Liver (tissue), 9 donors: ENCODE measurements around the gene C16orf89. TPM values are rescaled to one million over a fixed set of nuclear protein-coding genes. Genes with fewer than 3 reads are reported as not detected.

ENCODE experiments used
- DNase-seq: peaks from one replicate; pipeline ENCODE4 v3.0.0-alpha.2; 2017; ENCODE audit warnings: low spot score
- H3K27ac ChIP-seq, 2 donors: one replicate each; pipeline ENCODE4 v1.7.0; 2013; ENCODE audit warnings: inconsistent platforms in 2 of 2, low read length in 2 of 2, control low read depth in 1 of 2, low read depth in 1 of 2, mild to moderate bottlenecking in 1 of 2
- H3K27me3 ChIP-seq, 4 donors: one replicate each; pipeline versions ENCODE4 v1.6.1 to v1.7.0; 2013; ENCODE audit warnings: low read length in 3 of 4, inconsistent platforms in 1 of 4, mild to moderate bottlenecking in 1 of 4, moderate library complexity in 1 of 4; ENCODE audit not compliant: control insufficient read depth in 4 of 4, insufficient read depth in 4 of 4
- H3K36me3 ChIP-seq, 4 donors: one replicate each; pipeline versions ENCODE4 v1.6.1 to v1.7.0; 2013; ENCODE audit warnings: low read length in 3 of 4, mild to moderate bottlenecking in 3 of 4, low read depth in 1 of 4, moderate library complexity in 1 of 4; ENCODE audit not compliant: control insufficient read depth in 4 of 4, insufficient read depth in 3 of 4
- H3K4me1 ChIP-seq, 4 donors: one replicate each; pipeline versions ENCODE4 v1.6.1 to v1.7.0; 2013; ENCODE audit warnings: low read length in 3 of 4, mild to moderate bottlenecking in 3 of 4, moderate library complexity in 1 of 4; ENCODE audit not compliant: control insufficient read depth in 4 of 4, insufficient read depth in 4 of 4
- H3K4me3 ChIP-seq, 3 donors: one replicate each; pipeline versions ENCODE4 v1.6.1 to v1.7.0; 2013; ENCODE audit warnings: low read length in 3 of 3, control low read depth in 1 of 3, low read depth in 1 of 3, mild to moderate bottlenecking in 1 of 3
- H3K9ac ChIP-seq, 2 donors: one replicate each; pipeline ENCODE4 v1.7.0; 2013; ENCODE audit warnings: low read length in 2 of 2, mild to moderate bottlenecking in 2 of 2, moderate library complexity in 2 of 2, control low read depth in 1 of 2, low read depth in 1 of 2
- H3K9me3 ChIP-seq, 4 donors: one replicate each; pipeline versions ENCODE4 v1.6.1 to v1.7.0; 2013; ENCODE audit warnings: low read length in 3 of 4; ENCODE audit not compliant: control insufficient read depth in 4 of 4
- EGR1 ChIP-seq, 2 donors: IDR thresholded peaks; 2 replicates each; pipeline ENCODE4 v1.6.1; 2016 to 2018; ENCODE audit warnings: antibody characterized with exemption in 2 of 2, low read depth in 2 of 2
- FOXA1 ChIP-seq: IDR thresholded peaks from 2 replicates; pipeline ENCODE4 v1.6.1; 2016; ENCODE audit warnings: antibody characterized with exemption
- FOXA2 ChIP-seq: IDR thresholded peaks from 2 replicates; pipeline ENCODE4 v1.6.1; 2016; ENCODE audit warnings: antibody characterized with exemption
- GABPA ChIP-seq, 2 donors: IDR thresholded peaks in 1 of 2; conservative IDR thresholded peaks in 1 of 2; 2 replicates each; pipeline ENCODE4 v1.6.1; 2016; ENCODE audit warnings: antibody characterized with exemption in 2 of 2, mild to moderate bottlenecking in 1 of 2, moderate library complexity in 1 of 2
- HNF4A ChIP-seq, 2 donors: conservative IDR thresholded peaks; 2 replicates each; pipeline ENCODE4 v1.6.1; 2016; ENCODE audit warnings: antibody characterized with exemption in 2 of 2, mild to moderate bottlenecking in 2 of 2
- HNF4G ChIP-seq: IDR thresholded peaks from 2 replicates; pipeline ENCODE4 v1.6.1; 2016; ENCODE audit warnings: antibody characterized with exemption
- JUND ChIP-seq, 2 donors: IDR thresholded peaks; 2 replicates each; pipeline ENCODE4 v1.6.1; 2016; ENCODE audit warnings: antibody characterized with exemption in 2 of 2
- NR2F2 ChIP-seq: IDR thresholded peaks from 2 replicates; pipeline ENCODE4 v1.6.1; 2016; ENCODE audit warnings: antibody characterized with exemption
- RAD21 ChIP-seq, 2 donors: IDR thresholded peaks; 2 replicates each; pipeline ENCODE4 v1.6.1; 2016; ENCODE audit warnings: antibody characterized with exemption in 2 of 2, mild to moderate bottlenecking in 2 of 2
- RXRA ChIP-seq, 2 donors: IDR thresholded peaks; 2 replicates each; pipeline ENCODE4 v1.6.1; 2017 to 2018; ENCODE audit warnings: antibody characterized with exemption in 2 of 2, mild to moderate bottlenecking in 1 of 2
- SP1 ChIP-seq: IDR thresholded peaks from 2 replicates; pipeline ENCODE4 v1.6.1; 2018; ENCODE audit warnings: antibody characterized with exemption, mild to moderate bottlenecking
- TAF1 ChIP-seq: conservative IDR thresholded peaks from 2 replicates; pipeline ENCODE4 v1.6.1; 2016; ENCODE audit warnings: antibody characterized with exemption, mild to moderate bottlenecking
- YY1 ChIP-seq: IDR thresholded peaks from 2 replicates; pipeline ENCODE4 v1.6.1; 2016; ENCODE audit warnings: antibody characterized with exemption, mild to moderate bottlenecking
- WGBS: extraction: QIAGEN DNeasy Blood & Tissue Kit; methylation state at CpG from one replicate; pipeline ENCODE4 v1.1.7; 2013; 5-methylcytosine and 5-hydroxymethylcytosine counted together
- polyA plus RNA-seq, 2 donors: library from polyadenylated mRNA; stranded (reverse) in 1 of 2; unstranded in 1 of 2; fragments of 200-250 nt in 1 of 2; fragments of >200 nt in 1 of 2; fragmentation: Nextera tagmentation in 1 of 2; extraction: Ambion mirVana in 1 of 2; gene quantifications; one replicate each; pipeline versions ENCODE4 v1.2.1 to v1.2.3, GENCODE V29; 2013 to 2015
- total RNA-seq, 2 donors: library from RNA; depleted of rRNA; stranded (reverse); fragments of >200 nt; gene quantifications; one replicate each; pipeline ENCODE4 v1.2.3, GENCODE V29; 2014
- TF ChIP-seq, protein P1 (sequence below): IDR thresholded peaks from 2 replicates; pipeline ENCODE4 v1.6.1; 2016; ENCODE audit warnings: antibody characterized with exemption, mild to moderate bottlenecking
- TF ChIP-seq, protein P2 (sequence below): fragments of 150-350 bp; IDR thresholded peaks from 2 replicates; pipeline ENCODE4 v1.5.1; 2017; ENCODE audit warnings: improper control_type of control experiment, low read depth, low read length; ENCODE audit not compliant: missing input control
- TF ChIP-seq, protein P3 (sequence below): IDR thresholded peaks from 2 replicates; pipeline ENCODE4 v1.6.1; 2016; ENCODE audit warnings: antibody characterized with exemption
- TF ChIP-seq, protein P4 (sequence below): IDR thresholded peaks from 2 replicates; pipeline ENCODE4 v1.6.1; 2016; ENCODE audit warnings: antibody characterized with exemption
- TF ChIP-seq, protein P5 (sequence below): IDR thresholded peaks from 2 replicates; pipeline ENCODE4 v1.6.1; 2016; ENCODE audit warnings: antibody characterized with exemption
- donor health status: healthy.
- donor health status: healthy.
- donor health status: healthy.
- donor health status: healthy.
- donor health status: healthy.

Gene C16orf89
- total and polyA plus RNA-seq, 4 donors = 0.25 to 0.61 TPM; not detected in 2

DNA sequence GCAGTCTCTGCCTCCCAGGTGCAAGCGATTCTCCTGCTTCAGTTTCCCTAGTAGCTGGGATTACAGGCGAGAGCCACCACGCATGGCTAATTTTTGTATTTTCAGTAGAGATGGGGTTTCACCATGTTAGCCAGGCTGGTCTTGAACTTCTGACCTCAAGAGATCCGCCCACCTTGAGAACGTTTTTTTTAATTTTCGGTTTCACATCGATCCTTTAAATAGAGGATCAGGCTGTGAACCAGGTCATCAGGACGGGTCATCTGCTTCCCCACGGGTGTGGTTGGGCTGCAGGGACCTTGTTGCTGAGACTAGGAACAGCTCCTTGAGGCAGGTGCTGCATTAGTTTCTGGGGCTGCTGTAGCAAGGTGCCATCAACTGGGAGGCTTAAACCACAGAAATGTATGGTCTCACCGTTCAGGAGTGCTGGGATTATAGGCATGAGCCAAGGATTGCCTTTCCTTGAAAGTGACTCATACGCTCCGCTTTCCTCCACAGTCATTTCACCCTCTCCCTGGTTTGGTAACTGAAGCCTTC, 24.1 kb downstream of the C16orf89 start:
- Histone ChIP-seq H3K27me3 (no peaks in the 10 kb centered on the region), H3K9ac (no peak overlapping the region), H3K27ac (no peak overlapping the region), H3K4me3 (no peak overlapping the region), H3K4me1 (no peaks in the 10 kb centered on the region), H3K36me3 (no peaks in the 10 kb centered on the region), H3K9me3 (no peaks in the 10 kb centered on the region)
- DNase-seq = no peak
- 79% methylated on average over 12 of the region's 12 CpGs for WGBS
- TF ChIP-seq HNF4G (no peak), FOXA2 (no peak), JUND (IDR thresholded peaks at IDR 0.05) (no peak), NR2F2 (no peak), RXRA (IDR thresholded peaks at IDR 0.05) (no peak), HNF4A (conservative IDR thresholded peaks at IDR 0.05) (no peak), GABPA (IDR thresholded peaks at IDR 0.05 in 1 of 2, conservative IDR thresholded peaks at IDR 0.05 in 1 of 2) (no peak), FOXA1 (no peak), RAD21 (IDR thresholded peaks at IDR 0.05) (no peak), TAF1 (no peak), SP1 (no peak), YY1 (no peak), EGR1 (IDR thresholded peaks at IDR 0.05; ENCODE audit: low read depth in 2 of 2) (no peak)
- TF ChIP-seq, protein P1, sequence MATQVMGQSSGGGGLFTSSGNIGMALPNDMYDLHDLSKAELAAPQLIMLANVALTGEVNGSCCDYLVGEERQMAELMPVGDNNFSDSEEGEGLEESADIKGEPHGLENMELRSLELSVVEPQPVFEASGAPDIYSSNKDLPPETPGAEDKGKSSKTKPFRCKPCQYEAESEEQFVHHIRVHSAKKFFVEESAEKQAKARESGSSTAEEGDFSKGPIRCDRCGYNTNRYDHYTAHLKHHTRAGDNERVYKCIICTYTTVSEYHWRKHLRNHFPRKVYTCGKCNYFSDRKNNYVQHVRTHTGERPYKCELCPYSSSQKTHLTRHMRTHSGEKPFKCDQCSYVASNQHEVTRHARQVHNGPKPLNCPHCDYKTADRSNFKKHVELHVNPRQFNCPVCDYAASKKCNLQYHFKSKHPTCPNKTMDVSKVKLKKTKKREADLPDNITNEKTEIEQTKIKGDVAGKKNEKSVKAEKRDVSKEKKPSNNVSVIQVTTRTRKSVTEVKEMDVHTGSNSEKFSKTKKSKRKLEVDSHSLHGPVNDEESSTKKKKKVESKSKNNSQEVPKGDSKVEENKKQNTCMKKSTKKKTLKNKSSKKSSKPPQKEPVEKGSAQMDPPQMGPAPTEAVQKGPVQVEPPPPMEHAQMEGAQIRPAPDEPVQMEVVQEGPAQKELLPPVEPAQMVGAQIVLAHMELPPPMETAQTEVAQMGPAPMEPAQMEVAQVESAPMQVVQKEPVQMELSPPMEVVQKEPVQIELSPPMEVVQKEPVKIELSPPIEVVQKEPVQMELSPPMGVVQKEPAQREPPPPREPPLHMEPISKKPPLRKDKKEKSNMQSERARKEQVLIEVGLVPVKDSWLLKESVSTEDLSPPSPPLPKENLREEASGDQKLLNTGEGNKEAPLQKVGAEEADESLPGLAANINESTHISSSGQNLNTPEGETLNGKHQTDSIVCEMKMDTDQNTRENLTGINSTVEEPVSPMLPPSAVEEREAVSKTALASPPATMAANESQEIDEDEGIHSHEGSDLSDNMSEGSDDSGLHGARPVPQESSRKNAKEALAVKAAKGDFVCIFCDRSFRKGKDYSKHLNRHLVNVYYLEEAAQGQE = no peak
- TF ChIP-seq, protein P2, sequence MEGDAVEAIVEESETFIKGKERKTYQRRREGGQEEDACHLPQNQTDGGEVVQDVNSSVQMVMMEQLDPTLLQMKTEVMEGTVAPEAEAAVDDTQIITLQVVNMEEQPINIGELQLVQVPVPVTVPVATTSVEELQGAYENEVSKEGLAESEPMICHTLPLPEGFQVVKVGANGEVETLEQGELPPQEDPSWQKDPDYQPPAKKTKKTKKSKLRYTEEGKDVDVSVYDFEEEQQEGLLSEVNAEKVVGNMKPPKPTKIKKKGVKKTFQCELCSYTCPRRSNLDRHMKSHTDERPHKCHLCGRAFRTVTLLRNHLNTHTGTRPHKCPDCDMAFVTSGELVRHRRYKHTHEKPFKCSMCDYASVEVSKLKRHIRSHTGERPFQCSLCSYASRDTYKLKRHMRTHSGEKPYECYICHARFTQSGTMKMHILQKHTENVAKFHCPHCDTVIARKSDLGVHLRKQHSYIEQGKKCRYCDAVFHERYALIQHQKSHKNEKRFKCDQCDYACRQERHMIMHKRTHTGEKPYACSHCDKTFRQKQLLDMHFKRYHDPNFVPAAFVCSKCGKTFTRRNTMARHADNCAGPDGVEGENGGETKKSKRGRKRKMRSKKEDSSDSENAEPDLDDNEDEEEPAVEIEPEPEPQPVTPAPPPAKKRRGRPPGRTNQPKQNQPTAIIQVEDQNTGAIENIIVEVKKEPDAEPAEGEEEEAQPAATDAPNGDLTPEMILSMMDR = no peak
- TF ChIP-seq, protein P3, sequence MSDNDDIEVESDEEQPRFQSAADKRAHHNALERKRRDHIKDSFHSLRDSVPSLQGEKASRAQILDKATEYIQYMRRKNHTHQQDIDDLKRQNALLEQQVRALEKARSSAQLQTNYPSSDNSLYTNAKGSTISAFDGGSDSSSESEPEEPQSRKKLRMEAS = no peak
- TF ChIP-seq, protein P4, sequence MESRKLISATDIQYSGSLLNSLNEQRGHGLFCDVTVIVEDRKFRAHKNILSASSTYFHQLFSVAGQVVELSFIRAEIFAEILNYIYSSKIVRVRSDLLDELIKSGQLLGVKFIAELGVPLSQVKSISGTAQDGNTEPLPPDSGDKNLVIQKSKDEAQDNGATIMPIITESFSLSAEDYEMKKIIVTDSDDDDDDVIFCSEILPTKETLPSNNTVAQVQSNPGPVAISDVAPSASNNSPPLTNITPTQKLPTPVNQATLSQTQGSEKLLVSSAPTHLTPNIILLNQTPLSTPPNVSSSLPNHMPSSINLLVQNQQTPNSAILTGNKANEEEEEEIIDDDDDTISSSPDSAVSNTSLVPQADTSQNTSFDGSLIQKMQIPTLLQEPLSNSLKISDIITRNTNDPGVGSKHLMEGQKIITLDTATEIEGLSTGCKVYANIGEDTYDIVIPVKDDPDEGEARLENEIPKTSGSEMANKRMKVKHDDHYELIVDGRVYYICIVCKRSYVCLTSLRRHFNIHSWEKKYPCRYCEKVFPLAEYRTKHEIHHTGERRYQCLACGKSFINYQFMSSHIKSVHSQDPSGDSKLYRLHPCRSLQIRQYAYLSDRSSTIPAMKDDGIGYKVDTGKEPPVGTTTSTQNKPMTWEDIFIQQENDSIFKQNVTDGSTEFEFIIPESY = no peak

DNA sequence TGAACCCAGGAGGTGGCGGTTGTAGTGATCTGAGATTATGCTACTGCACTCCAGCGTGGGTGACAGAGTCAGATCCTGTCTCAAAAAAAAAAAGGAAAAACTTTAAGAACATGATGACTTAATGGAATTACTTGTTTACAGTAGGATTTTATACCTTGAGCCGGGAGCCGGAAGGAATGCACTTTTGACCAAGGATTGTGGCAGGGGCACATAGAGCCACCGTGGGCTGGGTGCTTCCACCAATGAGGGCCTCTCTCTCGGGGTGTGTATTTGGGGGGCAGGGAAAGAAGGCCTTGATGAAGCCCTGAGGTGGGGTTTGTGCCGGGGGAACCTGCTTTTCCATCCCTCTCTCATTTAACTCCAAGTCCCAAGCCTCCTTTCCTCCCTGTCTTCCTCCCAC, 25.3 kb downstream of the C16orf89 start:
- DNase-seq = no peak
- no peak overlapping the region for H3K9ac ChIP-seq

More for the DNA sequence above, 25.3 kb downstream of the C16orf89 start:
- TF ChIP-seq EGR1 (IDR thresholded peaks at IDR 0.05; ENCODE audit: low read depth in 2 of 2) (no peak), GABPA (IDR thresholded peaks at IDR 0.05 in 1 of 2, conservative IDR thresholded peaks at IDR 0.05 in 1 of 2) (no peak), FOXA2 (no peak), SP1 (no peak), TAF1 (no peak)
- TF ChIP-seq, protein P5, sequence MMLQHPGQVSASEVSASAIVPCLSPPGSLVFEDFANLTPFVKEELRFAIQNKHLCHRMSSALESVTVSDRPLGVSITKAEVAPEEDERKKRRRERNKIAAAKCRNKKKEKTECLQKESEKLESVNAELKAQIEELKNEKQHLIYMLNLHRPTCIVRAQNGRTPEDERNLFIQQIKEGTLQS = no peak
- TF ChIP-seq, protein P1 = no peak
- TF ChIP-seq, protein P3 = no peak
- no peaks in the 10 kb centered on the region for H3K4me1 ChIP-seq
- no peaks in the 10 kb centered on the region for H3K27me3 ChIP-seq
- 82% methylated on average over 7 of the region's 7 CpGs for WGBS
- H3K36me3 ChIP-seq = no peaks in the 10 kb centered on the region
- H3K4me3 ChIP-seq = no peak overlapping the region
- H3K9me3 ChIP-seq = no peaks in the 10 kb centered on the region
- H3K27ac ChIP-seq = no peak overlapping the region
